ENCODE data around the gene RGL3. TPM values are rescaled to one million over a fixed set of nuclear protein-coding genes. Genes with fewer than 3 reads are reported as not detected.
"Not testable (repeated sequence)": the region's sequence is repeated elsewhere in the genome, so short reads cannot be mapped to it uniquely, and the experiment has no call there.

RGL3 gene
- total RNA-seq, 2 experiments from 2014 or later: not detected

DNA sequence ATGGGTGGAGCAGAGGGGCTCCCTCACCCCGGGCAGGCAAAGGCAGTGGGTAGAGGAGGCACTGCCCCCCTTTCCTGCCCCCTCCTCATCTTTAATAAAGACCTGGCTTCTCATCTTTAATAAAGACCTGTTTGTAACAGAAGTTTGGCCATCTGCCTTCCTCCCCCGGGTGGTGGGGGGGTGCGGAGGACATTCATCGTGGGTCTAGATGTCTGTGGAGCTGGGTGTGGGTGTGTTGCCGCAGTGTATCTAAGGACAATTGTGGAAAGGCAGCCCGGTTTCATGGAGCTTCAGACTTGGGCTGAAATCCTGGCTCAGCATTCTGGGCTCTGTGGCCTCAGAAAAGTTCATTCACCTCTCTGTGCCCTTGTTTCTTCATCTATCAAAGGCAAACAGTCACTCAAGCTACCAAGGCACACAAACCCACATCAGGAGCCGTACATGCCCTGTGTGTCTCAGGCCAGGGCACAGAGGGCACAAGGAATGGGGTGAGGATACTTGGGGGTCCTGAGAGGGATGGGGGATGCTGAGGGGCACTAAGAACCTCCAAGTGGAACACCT lies 53.5 kb downstream of the RGL3 start:
- ATAC-seq: no peak
- Mint-ChIP-seq H3K27me3 (no peaks in the 10 kb centered on the region), H3K36me3 (peaks cover 2% of the 10 kb centered on the region), H3K4me3 (no peak overlapping the region), H3K9me3 (ENCODE audit: low read depth) (no peaks in the 10 kb centered on the region), H3K4me1 (no peaks in the 10 kb centered on the region), H3K27ac (no peak overlapping the region)
- CTCF ChIA-PET: no interaction called here
- DNase-seq: no peak

DNA sequence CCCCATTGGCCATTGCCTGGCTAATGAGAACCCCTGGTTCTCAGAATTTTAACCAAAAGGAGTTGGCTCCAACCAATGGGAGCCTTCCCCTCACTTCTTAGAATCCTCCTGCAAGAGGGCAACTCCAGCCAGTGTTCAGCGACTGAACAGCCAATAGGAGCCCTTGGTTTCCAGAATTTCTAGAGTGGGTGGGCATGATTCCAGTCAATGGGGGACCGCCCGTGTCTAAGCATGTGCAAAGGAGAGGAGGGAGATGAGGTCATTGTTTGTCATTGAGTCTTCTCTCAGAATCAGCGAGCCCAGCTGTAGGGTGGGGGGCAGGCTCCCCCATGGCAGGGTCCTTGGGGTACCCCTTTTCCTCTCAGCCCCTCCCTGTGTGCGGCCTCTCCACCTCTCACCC lies 54.2 kb downstream of the RGL3 start:
- CTCF ChIA-PET: no interaction called here
- H3K27ac Mint-ChIP-seq: no peak overlapping the region
- H3K36me3 Mint-ChIP-seq: peaks cover 2% of the 10 kb centered on the region
- no peaks in the 10 kb centered on the region for H3K27me3 Mint-ChIP-seq
- H3K9me3 Mint-ChIP-seq (ENCODE audit: low read depth): no peaks in the 10 kb centered on the region
- no peaks in the 10 kb centered on the region for H3K4me1 Mint-ChIP-seq
- ATAC-seq: no peak
- DNase-seq: no peak
- H3K4me3 Mint-ChIP-seq: no peak overlapping the region

DNA sequence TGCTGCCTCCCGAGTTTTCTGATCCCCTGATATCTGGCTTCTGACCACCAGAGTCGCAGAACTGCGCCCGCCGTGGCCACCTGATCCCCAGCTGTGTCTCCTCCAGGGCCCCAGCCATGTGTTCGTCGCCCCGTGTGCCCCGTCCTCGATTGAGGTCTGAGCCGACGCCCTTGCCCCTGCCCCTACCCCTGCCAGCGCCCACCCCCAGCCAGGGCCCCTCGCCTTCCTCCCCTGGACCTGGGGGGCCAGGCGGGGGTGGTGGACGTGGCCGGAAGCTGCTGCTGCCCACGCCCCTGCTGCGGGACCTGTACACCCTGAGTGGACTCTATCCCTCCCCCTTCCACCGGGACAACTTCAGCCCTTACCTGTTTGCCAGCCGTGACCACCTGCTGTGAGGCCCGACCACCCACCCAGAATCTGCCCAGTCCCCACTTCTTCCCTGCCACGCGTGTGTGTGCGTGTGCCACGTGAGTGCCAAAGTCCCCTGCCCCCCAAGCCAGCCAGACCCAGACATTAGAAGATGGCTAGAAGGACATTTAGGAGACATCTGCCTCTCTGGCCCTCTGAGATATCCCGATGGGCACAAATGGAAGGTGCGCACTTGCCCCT lies 54.7 kb downstream of the RGL3 start:
- DNase-seq: no peak
- Mint-ChIP-seq H3K27ac (no peak overlapping the region), H3K27me3 (no peaks in the 10 kb centered on the region), H3K4me3 (no peak overlapping the region), H3K4me1 (no peaks in the 10 kb centered on the region), H3K36me3 (no peaks in the 10 kb centered on the region), H3K9me3 (ENCODE audit: low read depth) (no peaks in the 10 kb centered on the region)
- ATAC-seq: no peak
- CTCF ChIA-PET: no interaction called here

DNA sequence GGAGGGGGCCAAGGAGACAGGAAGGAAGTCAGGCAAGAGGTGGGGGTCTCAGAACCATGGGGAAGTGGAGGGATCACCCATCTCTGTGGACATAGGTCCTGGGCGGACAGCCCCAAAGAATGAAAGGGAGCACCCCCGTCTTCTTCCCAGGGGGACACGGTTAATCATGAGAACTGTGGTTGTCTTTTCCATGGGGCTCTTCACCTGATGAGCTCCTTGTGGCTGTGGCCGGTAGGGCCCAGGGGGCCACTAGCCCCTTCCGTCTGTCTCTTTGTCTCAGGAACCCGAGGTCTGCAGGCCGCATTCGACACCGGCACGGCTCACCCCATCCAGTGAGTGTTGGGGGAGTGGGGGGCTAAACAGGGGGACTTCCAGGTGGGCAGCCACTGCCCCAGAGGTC lies 55.2 kb downstream of the RGL3 start:
- ATAC-seq: no peak
- DNase-seq: no peak
- no peak overlapping the region for H3K27ac Mint-ChIP-seq
- H3K9me3 Mint-ChIP-seq (ENCODE audit: low read depth): no peaks in the 10 kb centered on the region
- no peaks in the 10 kb centered on the region for H3K4me1 Mint-ChIP-seq
- CTCF ChIA-PET: interaction anchor here (0.8 kb wide), 1 partner anchor 70 kb away, joined by 4 read pairs; no protein-coding TSS in a partner anchor
- no peak overlapping the region for H3K4me3 Mint-ChIP-seq
- no peaks in the 10 kb centered on the region for H3K36me3 Mint-ChIP-seq
- H3K27me3 Mint-ChIP-seq: no peaks in the 10 kb centered on the region

DNA sequence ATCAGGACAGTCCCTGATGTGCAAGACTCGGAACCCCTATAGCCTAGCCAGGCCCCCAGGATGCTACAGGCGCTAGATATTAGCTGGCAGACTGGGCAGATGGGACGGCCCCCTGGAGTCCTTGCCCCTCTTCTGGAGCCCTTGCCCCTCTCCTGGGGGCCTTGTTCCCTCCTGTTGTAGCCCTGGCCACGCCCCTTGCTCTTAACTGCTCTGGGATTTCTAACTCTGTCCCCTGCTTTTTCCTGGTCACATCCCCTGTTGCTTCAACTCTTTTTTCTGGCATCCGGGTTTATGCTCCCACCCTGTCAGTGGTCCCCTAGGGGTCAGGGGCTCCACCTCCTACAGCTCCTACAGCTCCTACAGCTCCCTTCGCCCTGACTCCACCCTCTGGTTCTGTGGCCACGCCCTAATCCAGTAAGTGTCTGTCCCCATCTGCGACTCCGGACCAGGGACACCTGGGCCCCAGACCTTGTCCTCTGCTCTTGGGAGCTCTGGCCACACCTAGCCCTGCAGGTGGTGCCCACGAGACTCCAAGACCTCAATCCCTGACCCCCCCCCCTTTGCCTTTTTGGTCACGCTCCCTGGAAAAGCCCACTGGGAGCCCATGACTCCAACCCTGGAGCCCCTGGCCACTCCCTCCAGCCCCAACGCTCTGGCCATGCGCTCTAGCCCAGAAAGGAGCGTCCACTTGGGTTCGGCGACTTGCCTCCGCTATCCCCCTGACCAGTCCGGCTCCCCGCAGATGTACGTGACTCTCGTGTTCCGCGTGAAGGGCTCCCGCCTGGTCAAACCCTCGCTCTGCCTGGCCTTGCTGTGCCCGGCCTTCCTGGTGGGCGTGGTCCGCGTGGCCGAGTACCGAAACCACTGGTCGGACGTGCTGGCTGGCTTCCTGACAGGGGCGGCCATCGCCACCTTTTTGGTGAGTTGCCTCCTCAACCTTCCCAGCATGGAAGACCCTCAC lies 57.1 kb downstream of the RGL3 start:
- H3K36me3 Mint-ChIP-seq: no peaks in the 10 kb centered on the region
- no peaks in the 10 kb centered on the region for H3K9me3 Mint-ChIP-seq (ENCODE audit: low read depth)
- DNase-seq: no peak
- no peaks in the 10 kb centered on the region for H3K4me1 Mint-ChIP-seq
- H3K27ac Mint-ChIP-seq: no peak overlapping the region
- CTCF ChIA-PET: no interaction called here
- no peak for ATAC-seq
- no peaks in the 10 kb centered on the region for H3K27me3 Mint-ChIP-seq
- no peak overlapping the region for H3K4me3 Mint-ChIP-seq

DNA sequence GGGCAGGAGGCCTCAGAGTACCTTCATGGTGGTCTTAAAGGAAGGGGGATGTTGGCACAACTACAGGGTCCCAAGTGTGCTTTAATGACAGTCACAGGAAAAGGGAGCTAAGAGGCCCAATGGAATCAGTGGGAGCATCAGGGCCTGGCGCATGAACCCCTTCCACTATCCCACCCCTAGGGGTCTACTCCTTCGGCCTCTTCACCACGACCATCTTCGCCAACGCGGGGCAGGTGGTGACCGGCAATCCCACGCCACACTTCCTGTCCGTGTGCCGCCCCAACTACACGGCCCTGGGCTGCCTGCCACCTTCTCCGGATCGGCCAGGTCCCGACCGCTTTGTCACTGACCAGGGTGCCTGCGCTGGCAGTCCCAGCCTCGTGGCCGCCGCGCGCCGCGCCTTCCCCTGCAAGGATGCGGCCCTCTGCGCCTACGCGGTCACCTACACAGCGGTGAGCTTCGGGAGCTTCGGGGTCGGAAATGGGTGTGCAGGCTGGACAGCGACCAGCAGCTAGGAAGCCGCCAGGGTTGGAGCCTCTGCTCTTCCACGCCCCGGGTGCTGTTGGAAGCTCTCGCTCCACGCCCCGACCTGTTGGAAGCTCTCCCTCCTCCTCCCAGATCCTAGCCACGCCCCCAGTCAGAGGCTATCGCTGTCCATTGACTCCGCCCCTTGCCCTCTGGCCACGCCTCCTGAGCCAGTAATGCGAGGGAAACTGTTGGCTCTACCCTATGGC lies 57.9 kb downstream of the RGL3 start:
- Mint-ChIP-seq H3K27ac (no peak overlapping the region), H3K36me3 (no peaks in the 10 kb centered on the region), H3K27me3 (peaks cover 2% of the 10 kb centered on the region), H3K9me3 (ENCODE audit: low read depth) (no peaks in the 10 kb centered on the region), H3K4me1 (peaks cover 1% of the 10 kb centered on the region), H3K4me3 (no peak overlapping the region)
- CTCF ChIA-PET: interaction anchor here (1.4 kb wide), 1 partner anchor 68 kb away, joined by 8 read pairs; no protein-coding TSS in a partner anchor
- DNase-seq (no peak), ATAC-seq (peak; percentile 41)

DNA sequence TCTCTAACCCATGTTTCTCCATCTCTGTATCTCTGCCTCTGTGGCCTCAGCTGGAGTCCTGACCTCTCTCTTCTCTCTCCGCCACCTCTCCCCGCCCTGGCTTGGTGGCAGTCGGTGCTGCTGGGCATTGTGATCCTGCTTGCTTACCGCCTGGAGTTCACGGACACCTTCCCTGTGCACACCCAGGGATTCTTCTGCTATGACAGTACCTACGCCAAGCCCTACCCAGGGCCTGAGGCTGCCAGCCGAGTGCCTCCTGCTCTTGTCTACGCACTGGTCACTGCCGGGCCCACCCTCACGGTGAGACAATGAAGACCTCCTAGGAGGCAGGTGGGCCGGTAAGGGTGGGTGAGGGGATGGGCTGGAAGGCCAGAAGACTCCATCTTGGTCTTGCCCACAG lies 59.7 kb downstream of the RGL3 start:
- ATAC-seq (no peak), DNase-seq (no peak)
- Mint-ChIP-seq H3K27ac (no peak overlapping the region), H3K4me1 (peaks cover 11% of the 10 kb centered on the region), H3K36me3 (no peaks in the 10 kb centered on the region), H3K4me3 (no peak overlapping the region), H3K27me3 (peaks cover 9% of the 10 kb centered on the region), H3K9me3 (ENCODE audit: low read depth) (no peaks in the 10 kb centered on the region)
- CTCF ChIA-PET: interaction anchor here (0.9 kb wide), 1 partner anchor 9 kb away, joined by 3 read pairs; no protein-coding TSS in a partner anchor

DNA sequence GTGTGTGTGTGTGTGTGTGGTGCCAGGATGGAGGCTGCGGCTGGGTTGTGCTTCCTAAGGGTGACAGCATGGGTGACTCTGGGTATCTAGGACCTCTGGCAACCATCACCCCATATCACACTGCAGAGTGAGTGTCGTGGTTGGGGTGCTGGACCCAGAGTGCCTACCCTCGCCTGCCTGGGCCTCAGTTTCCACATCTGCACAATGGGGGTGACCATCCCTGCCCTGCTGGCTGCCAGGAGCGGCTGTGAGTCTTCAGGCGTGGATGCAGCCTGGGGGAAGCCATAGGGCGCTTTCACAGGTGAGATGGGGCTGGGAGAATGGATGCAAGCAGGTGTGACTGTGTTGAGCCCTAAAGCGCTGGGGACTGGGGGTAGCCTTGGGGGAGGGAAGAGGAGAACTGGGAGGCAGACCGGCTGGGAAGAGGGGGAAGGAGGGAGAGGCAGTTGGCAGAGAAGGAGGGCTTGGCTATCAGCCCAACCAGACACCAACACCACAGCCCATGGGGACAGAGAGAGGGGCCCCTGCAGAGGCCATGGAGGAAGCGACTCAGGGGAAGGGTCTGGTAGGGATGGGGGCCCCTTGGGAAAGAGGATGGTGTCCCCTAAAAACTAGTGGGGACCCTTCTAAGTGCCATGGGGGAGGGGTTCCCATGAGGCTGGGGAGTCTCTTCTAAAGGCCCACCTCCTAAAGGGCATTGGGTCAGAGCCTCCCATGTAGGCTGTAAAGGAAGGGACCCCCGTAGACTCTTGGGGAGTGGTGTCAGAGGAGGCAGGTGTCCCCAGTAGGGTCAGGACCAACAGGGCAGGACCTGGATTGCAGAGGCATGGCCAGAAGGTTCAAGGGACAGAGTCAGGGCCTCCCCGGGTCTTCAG lies 62.2 kb downstream of the RGL3 start:
- ATAC-seq (no peak), DNase-seq (no peak)
- Mint-ChIP-seq H3K9me3 (ENCODE audit: low read depth) (no peaks in the 10 kb centered on the region), H3K4me1 (peaks cover 11% of the 10 kb centered on the region), H3K27me3 (peaks cover 9% of the 10 kb centered on the region), H3K4me3 (no peak overlapping the region), H3K36me3 (no peaks in the 10 kb centered on the region), H3K27ac (no peak overlapping the region)
- CTCF ChIA-PET: no interaction called here

DNA sequence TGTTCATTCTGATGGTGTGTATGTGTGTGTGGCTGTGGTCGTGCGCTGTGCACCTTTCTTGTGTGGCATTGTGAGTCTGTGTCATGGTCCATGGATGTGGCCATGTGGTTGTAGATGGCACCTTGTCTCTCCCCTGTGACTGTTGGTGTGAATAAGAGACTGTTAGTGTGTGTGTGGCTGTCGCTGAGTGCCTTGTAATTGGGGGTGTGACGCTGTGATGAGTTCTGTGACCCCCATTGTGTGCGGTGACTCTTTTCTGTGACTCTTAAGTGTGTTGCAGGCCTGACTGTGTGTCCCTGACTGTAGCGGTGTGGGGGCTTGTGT lies 63.1 kb downstream of the RGL3 start:
- no peaks in the 10 kb centered on the region for H3K9me3 Mint-ChIP-seq (ENCODE audit: low read depth)
- H3K4me1 Mint-ChIP-seq: peaks cover 11% of the 10 kb centered on the region
- H3K36me3 Mint-ChIP-seq: no peaks in the 10 kb centered on the region
- CTCF ChIA-PET: no interaction called here
- H3K4me3 Mint-ChIP-seq: peak overlapping the region; percentile 22
- no peak overlapping the region for H3K27ac Mint-ChIP-seq
- H3K27me3 Mint-ChIP-seq: peaks cover 9% of the 10 kb centered on the region
- no peak for ATAC-seq
- DNase-seq: no peak

DNA sequence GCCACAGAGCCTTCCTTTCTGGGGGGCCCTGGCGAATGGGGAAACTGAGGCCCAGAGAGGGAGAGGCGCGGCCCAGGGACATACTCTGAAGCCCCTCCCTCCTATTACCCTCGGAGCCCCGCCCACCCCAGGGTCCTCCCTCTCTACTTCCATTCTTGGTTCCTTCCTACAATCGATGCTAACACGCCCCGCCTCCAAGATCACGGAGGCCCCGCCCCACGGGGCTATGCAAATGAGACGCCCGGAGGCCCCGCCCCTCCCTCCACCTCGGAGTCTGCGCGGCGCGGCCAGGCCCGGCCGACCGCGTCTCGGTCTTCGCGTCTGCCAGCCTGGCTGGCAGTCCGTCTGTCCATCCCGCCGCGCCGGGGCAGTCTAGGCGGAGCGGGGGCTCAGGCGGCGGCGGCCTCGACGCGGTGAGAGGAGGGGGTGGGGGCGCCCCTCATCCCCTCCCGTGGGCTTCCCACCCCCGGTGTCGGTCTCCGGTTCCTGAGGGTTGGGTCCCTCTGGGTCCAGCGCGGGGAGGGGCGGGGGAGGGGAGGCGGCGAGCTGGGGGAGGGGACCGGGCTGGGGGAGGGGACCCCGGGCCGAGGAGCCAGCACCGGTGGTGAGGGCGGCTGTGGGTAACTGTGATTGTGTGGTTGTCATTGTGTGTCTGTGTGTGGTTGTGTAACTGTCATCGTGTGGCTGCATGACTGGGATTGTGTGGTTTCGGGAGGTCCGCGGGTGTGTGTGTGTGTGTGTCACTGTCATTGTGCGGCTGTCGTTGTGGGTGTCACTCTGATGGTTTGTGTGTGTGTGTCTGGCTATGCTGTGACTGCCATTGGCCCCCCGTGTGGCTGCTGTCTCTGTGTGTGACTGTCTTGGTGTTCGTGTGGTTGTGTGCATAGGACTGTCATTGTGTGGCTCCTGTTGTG lies 63.7 kb downstream of the RGL3 start, which contains the start of gene PLPPR2:
TSS of gene PLPPR2 (plus strand) at position 273 of the 914 bp plus-strand sequence. CDS start 2,242 bp downstream, outside the sequence.
- H3K4me3 Mint-ChIP-seq: peak within 1 kb of the TSS; percentile 22
- peak; percentile 86 for DNase-seq
- no peaks in the 10 kb centered on the region for H3K36me3 Mint-ChIP-seq
- peaks cover 9% of the 10 kb centered on the region for H3K27me3 Mint-ChIP-seq
- H3K4me1 Mint-ChIP-seq: peaks cover 11% of the 10 kb centered on the region
- CTCF ChIA-PET: no interaction called here
- no peaks in the 10 kb centered on the region for H3K9me3 Mint-ChIP-seq (ENCODE audit: low read depth)
- ATAC-seq: peak; percentile 92
- H3K27ac Mint-ChIP-seq: no peak within 1 kb of the TSS

DNA sequence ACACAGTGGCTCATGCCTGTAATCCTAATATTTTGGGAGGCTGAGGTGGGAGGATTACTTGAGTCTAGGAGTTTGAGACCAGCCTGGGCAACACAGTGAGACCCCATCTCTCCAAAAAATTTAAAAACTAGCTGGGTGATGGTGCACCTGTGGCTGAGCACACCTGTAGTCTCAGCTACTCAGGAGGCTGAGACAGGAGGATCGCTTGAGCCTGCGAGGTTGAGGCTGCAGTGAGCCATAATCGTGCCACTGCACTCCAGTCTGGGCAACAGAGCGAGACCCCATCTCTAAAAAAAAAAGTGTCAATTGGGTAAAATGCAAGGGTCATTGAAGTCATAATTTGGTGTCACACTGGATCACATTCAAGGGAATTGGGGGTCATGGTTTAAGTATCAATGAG lies 65.0 kb downstream of the RGL3 start:
- H3K4me3 Mint-ChIP-seq: not testable (repeated sequence)

DNA sequence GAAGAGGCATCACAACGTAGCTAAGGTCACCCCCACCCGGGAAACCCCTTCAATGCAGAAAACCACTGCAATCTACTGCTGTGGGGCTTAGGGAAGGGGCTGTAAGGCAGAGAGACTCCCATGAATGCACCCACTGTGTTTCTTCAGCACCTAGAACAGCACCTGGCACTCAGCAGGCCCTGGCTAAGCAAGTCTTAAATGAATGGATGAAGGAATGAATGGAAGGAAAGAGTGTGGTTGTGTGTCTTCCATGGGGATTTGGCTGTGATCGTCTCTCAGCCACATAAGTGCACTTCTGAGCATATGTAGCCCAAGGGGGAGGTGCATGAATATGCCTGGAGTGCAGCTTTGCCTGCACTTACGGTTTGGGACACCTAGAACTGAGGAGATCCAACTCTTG lies 69.9 kb downstream of the RGL3 start:
- H3K9me3 Mint-ChIP-seq (ENCODE audit: low read depth): peaks cover 5% of the 10 kb centered on the region
- no peaks in the 10 kb centered on the region for H3K27me3 Mint-ChIP-seq
- CTCF ChIA-PET: no interaction called here
- peaks cover 21% of the 10 kb centered on the region for H3K4me1 Mint-ChIP-seq
- DNase-seq (no peak), ATAC-seq (no peak)
- H3K36me3 Mint-ChIP-seq: peaks cover 3% of the 10 kb centered on the region
- H3K27ac Mint-ChIP-seq: no peak overlapping the region
- H3K4me3 Mint-ChIP-seq: no peak overlapping the region

More for the DNA sequence above, 65.0 kb downstream of the RGL3 start:
- H3K9me3 Mint-ChIP-seq (ENCODE audit: low read depth); CTCF ChIA-PET; H3K27me3 Mint-ChIP-seq; ATAC-seq; H3K36me3 Mint-ChIP-seq; H3K27ac Mint-ChIP-seq; DNase-seq: not testable (repeated sequence)
- H3K4me1 Mint-ChIP-seq: peaks cover 11% of the 10 kb centered on the region

Data from activated CD8-positive, alpha-beta memory T cell treated with anti-CD3 and anti-CD28 coated beads, Interleukin-2, amount 10 ng/mL, durations not matched to agents 7 days and 5 days (primary cell).